OCI-LY7 (cell line): ENCODE measurements around the gene TMEM63A. TPM values are rescaled to one million over a fixed set of nuclear protein-coding genes. Genes with fewer than 3 reads are reported as not detected.

Experiments used
- Bru-seq: library from RNA; stranded (reverse); fragments of 400-500 nt; gene quantifications from one replicate; lab custom pipeline; 2021; lab: Mats Ljungman, UMichigan
- BruChase-seq, 2 experiments: library from RNA; stranded (reverse); fragments of 400-500 nt; gene quantifications; one replicate each; lab custom pipeline; 2021; lab: Mats Ljungman, UMichigan
- BruUV-seq: library from RNA; stranded (reverse); fragments of 400-500 nt; replicated peaks from 2 replicates; lab custom pipeline; 2021; lab: Mats Ljungman, UMichigan
- CTCF ChIA-PET: fragments of 300-600 bp; sonication (Branson Sonifier 250); formaldehyde crosslinking; loops from one replicate; lab custom pipeline; 2022; ENCODE audit warnings: antibody characterized with exemption; ENCODE audit not compliant: unreplicated experiment; lab: Charles Lee
- POLR2A ChIA-PET: fragments of 300-600 bp; sonication (Branson Sonifier 250); formaldehyde crosslinking; loops from one replicate; lab custom pipeline; 2022; ENCODE audit warnings: antibody characterized with exemption; lab: Charles Lee
- DNase-seq: peaks from one replicate; pipeline ENCODE4 v3.0.0-alpha.2; 2015; ENCODE audit warnings: low spot score
- H2AFZ ChIP-seq: fragments of 200-600 bp; sonication (generic), shearing (Covaris generic); 2 replicates; pipeline ENCODE4 v1.6.1; 2014; ENCODE audit warnings: mild to moderate bottlenecking, antibody characterized with exemption, low read length, moderate library complexity
- H3K27ac ChIP-seq: fragments of 200-600 bp; sonication (generic); 2 replicates; pipeline ENCODE4 v1.5.1; 2014; ENCODE audit warnings: mixed run types, low read depth, mild to moderate bottlenecking, moderate library complexity, low read length, inconsistent platforms; ENCODE audit not compliant: poor library complexity, severe bottlenecking
- H3K36me3 ChIP-seq: fragments of 200-600 bp; sonication (generic); 2 replicates; pipeline ENCODE4 v1.6.1; 2014; ENCODE audit warnings: mild to moderate bottlenecking, antibody characterized with exemption, low read length, moderate library complexity, mixed read lengths; ENCODE audit not compliant: insufficient read depth
- H3K4me1 ChIP-seq: fragments of 200-600 bp; sonication (generic); 2 replicates; pipeline ENCODE4 v1.5.1; 2014; ENCODE audit warnings: mild to moderate bottlenecking, low read length; ENCODE audit not compliant: insufficient read depth, poor library complexity, severe bottlenecking
- H3K4me2 ChIP-seq: fragments of 200-600 bp; sonication (generic); 2 replicates; pipeline ENCODE4 v1.6.1; 2014; ENCODE audit warnings: mild to moderate bottlenecking, low read length
- H3K4me3 ChIP-seq: fragments of 200-600 bp; sonication (generic); 2 replicates; pipeline ENCODE4 v1.5.1; 2014; ENCODE audit warnings: mild to moderate bottlenecking, low read depth, low read length; ENCODE audit not compliant: poor library complexity, severe bottlenecking
- H3K79me2 ChIP-seq: fragments of 200-600 bp; sonication (generic); 2 replicates; pipeline ENCODE4 v1.6.1; 2016; ENCODE audit warnings: low read depth, mild to moderate bottlenecking, low read length, moderate library complexity, mixed read lengths; ENCODE audit not compliant: insufficient read depth
- H3K9me2 ChIP-seq: fragments of 200-600 bp; sonication (generic); 2 replicates; pipeline ENCODE4 v1.6.1; 2016; ENCODE audit warnings: mild to moderate bottlenecking, low read length, mixed read lengths; ENCODE audit not compliant: insufficient read depth
- H3K9me3 ChIP-seq: fragments of 200-600 bp; sonication (generic); 2 replicates; pipeline ENCODE4 v1.6.1; 2014; ENCODE audit warnings: mild to moderate bottlenecking, mixed run types, low read length, mixed read lengths
- H4K20me1 ChIP-seq: fragments of 200-600 bp; sonication (generic); 2 replicates; pipeline ENCODE4 v1.6.1; 2014; ENCODE audit warnings: mild to moderate bottlenecking, antibody characterized with exemption, low read length, moderate library complexity, mixed read lengths; ENCODE audit not compliant: insufficient read depth
- EZH2phosphoT487 ChIP-seq: fragments of 200-600 bp; sonication (generic); IDR thresholded peaks from 2 replicates; pipeline ENCODE4 v1.6.1; 2018; ENCODE audit warnings: low read depth, borderline replicate concordance, mild to moderate bottlenecking, mixed run types, antibody characterized with exemption, low read length, moderate library complexity, mixed read lengths
- intact Hi-C: fragments of 100-400 bp; cut with micrococcal nuclease; formaldehyde crosslinking; loops from one replicate; pipeline ENCODE4 v1.10.0; 2022; ENCODE audit not compliant: unreplicated experiment
- long read RNA-seq: library from polyadenylated mRNA; stranded (forward); transcript quantifications from one replicate; pipeline ENCODE4 v2.0.0, GENCODE V29; 2022
- total RNA-seq, 2 experiments: library from RNA; depleted of rRNA in 1 of 2; stranded (reverse); fragments of >200 nt in 1 of 2; shearing (Covaris generic) in 1 of 2; gene quantifications; 2 replicates each; pipeline ENCODE4 v1.2.3, GENCODE V29; 2014 to 2022
- TF ChIP-seq, protein P1 (sequence below): fragments of 200-600 bp; sonication (generic); conservative IDR thresholded peaks from 2 replicates; pipeline ENCODE4 v1.5.1; 2014; ENCODE audit warnings: mild to moderate bottlenecking, antibody characterized with exemption, low read length, moderate library complexity, mixed read lengths

The TMEM63A gene
- total RNA-seq (2014; rRNA removed; shearing (Covaris generic)): 20.9 and 21.0 TPM in 2 replicates
- total RNA-seq (2022): 46.5 and 53.3 TPM in 2 replicates
- percentile 58 among the genes with signal in this experiment for Bru-seq, nascent RNA
- BruChase-seq, experiment 1, labeled RNA remaining after a 6-hour chase: percentile 65 among the genes with signal in this experiment
- BruChase-seq, experiment 2, labeled RNA remaining after a 2-hour chase: percentile 63 among the genes with signal in this experiment
- long read RNA-seq, full-length matches to known transcripts: 4 of 22 reads
- long read RNA-seq, partial matches to known transcripts: 5 of 22 reads
- long read RNA-seq, other reads (novel, unspliced or antisense): 13 of 22 reads

DNA sequence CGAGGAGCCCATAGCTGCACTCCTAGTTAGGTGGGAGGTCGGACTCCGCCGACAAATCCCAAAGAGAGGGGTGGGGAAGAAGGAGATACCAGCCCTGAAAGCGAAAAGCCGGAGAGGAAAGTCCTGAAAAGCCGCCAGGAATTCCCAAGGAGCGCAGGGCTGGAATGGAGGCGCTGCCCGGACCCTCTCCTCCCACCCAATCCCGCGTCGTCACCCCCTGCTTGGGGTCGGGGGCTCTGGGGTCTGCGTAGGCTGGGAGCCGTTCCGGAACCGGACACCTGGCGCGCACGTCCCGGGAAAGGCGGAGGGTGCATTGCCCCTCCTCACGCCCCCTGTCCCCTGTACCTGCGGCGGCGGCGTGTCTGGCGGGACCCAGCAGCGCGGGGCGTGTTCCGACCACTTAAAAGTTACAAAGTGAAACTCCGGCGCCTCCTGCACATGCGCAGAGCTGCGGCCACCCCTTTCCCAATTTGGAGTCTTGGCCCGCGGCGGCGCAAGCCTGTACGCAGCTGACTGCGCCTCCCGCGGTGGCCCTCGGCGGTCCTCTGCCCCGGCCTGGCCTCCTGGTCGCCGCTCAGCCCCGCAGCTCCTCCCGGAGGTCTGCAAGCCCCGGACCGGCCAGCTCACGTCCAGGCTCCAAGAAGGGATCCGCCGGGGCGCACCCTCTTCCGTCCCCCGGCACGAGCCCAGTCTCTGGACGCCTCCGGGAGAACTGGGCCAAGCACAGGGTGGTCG, at the start of gene TMEM63A:
TSS of gene TMEM63A (minus strand) at position 422 of the 735 bp plus-strand sequence. CDS start 4,800 bp downstream, outside the sequence.
- TF ChIP-seq EZH2phosphoT487: no peak
- TF ChIP-seq, protein P1, sequence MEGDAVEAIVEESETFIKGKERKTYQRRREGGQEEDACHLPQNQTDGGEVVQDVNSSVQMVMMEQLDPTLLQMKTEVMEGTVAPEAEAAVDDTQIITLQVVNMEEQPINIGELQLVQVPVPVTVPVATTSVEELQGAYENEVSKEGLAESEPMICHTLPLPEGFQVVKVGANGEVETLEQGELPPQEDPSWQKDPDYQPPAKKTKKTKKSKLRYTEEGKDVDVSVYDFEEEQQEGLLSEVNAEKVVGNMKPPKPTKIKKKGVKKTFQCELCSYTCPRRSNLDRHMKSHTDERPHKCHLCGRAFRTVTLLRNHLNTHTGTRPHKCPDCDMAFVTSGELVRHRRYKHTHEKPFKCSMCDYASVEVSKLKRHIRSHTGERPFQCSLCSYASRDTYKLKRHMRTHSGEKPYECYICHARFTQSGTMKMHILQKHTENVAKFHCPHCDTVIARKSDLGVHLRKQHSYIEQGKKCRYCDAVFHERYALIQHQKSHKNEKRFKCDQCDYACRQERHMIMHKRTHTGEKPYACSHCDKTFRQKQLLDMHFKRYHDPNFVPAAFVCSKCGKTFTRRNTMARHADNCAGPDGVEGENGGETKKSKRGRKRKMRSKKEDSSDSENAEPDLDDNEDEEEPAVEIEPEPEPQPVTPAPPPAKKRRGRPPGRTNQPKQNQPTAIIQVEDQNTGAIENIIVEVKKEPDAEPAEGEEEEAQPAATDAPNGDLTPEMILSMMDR: peak; percentile 47; the same call in 1 of the 2 replicates
- BruUV-seq: no TSS peak
- ChIA-PET POLR2A (interaction anchor here (0.6 to 4.2 kb wide), 19 partner anchors 9 to 360 kb away, joined by 3 to 35 read pairs (median 5); partner anchors contain the start of genes PYCR2, SDE2 and SRP9), CTCF (interaction anchor here (0.6 to 1.9 kb wide), 7 partner anchors 12 to 401 kb away, joined by 3 to 5 read pairs (median 3); no protein-coding TSS in a partner anchor)
- intact Hi-C loops: loop anchor here (1.0 to 2.0 kb wide), 4 partner anchors 15 to 95 kb away; no protein-coding TSS in a partner anchor
- peak within 1 kb of the TSS; percentile 83 for H3K4me3 ChIP-seq
- peak within 1 kb of the TSS; percentile 32 for H3K27ac ChIP-seq
- peaks cover 6% of the 10 kb centered on the region; the same call in 1 of the 2 replicates for H3K36me3 ChIP-seq
- peak within 1 kb of the TSS; percentile 96 for H3K4me2 ChIP-seq
- H3K4me1 ChIP-seq: peaks cover 47% of the 10 kb centered on the region
- peak within 1 kb of the TSS; percentile 86 for H2AFZ ChIP-seq
- no peaks in the 10 kb centered on the region for H3K9me2 ChIP-seq
- peak; percentile 86 for DNase-seq
- H3K79me2 ChIP-seq: no peaks in the 10 kb centered on the region
- no peaks in the 10 kb centered on the region for H3K9me3 ChIP-seq
- H4K20me1 ChIP-seq: no peaks in the 10 kb centered on the region

DNA sequence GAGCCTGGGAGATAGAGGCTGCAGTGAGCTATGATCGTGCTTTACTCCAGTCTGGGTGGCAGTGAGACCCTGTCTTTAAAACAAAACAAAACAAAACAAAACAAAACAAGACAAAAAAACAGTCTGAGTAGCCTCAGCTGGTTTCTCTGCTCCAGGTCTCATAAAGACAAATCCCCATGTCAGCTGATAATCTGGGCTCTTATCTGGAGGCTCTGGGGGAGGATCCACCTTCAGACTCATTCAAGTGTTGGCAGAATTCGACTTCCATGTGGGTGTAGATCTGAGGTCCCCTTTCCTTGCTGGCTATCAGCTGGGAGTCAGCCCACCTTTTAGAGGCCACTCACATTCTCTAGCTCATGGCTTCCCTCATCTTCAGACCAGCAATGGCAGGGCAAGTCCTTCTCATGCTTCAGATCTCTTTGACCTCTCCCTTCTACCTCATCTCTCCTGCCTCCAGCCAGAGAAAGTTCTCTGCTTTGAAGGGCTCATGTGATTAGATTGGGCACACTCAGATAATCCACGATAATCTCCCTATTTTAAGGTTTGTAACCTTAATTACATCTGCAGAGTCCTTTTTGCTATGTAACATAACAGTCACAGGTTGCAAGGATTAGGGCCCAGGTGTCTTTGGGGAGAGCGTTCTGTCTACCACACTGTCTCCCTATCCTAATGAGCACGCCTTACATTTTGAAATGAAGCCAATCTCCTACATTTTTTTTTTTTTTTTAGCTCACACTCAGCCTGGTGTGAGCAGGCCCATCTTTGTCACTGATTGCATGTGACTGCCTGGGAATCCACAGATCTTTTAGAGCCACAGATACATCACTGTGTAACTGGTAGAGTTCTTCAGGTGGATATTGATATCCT, 49.3 kb upstream of the TMEM63A start:
- H3K9me2 ChIP-seq: no peaks in the 10 kb centered on the region
- no TSS peak for BruUV-seq
- ChIA-PET POLR2A (interaction anchor here (0.5 to 2.3 kb wide), 12 partner anchors 8 to 427 kb away, joined by 3 to 10 read pairs (median 4); partner anchors contain the start of genes LEFTY2, SRP9 and TMEM63A), CTCF (no interaction called here)
- H2AFZ ChIP-seq: peak overlapping the region; percentile 93
- H3K4me1 ChIP-seq: peaks cover 34% of the 10 kb centered on the region
- no peak overlapping the region for H3K4me2 ChIP-seq
- no peak for DNase-seq
- H4K20me1 ChIP-seq: no peaks in the 10 kb centered on the region
- no peaks in the 10 kb centered on the region for H3K9me3 ChIP-seq
- H3K36me3 ChIP-seq: no peaks in the 10 kb centered on the region
- no peak overlapping the region for H3K4me3 ChIP-seq
- intact Hi-C loops: no loop called here
- peak overlapping the region; percentile 13 for H3K27ac ChIP-seq
- H3K79me2 ChIP-seq: no peaks in the 10 kb centered on the region
- TF ChIP-seq, protein P1: no peak
- no peak for TF ChIP-seq EZH2phosphoT487
